Naive B cell (primary cell): ENCODE measurements around the gene SLX1A. TPM values are rescaled to one million over a fixed set of nuclear protein-coding genes. Genes with fewer than 3 reads are reported as not detected.
"Not testable (repeated sequence)": the region's sequence is repeated elsewhere in the genome, so short reads cannot be mapped to it uniquely, and the experiment has no call there.

Source experiments
- ATAC-seq, 2 donors: fragments of 150-1000 bp; cut with Tn5 transposase; 2 replicates each; pipeline ENCODE4 v1.10.0; 2021; ENCODE audit warnings: low read depth in 2 of 2, mild to moderate bottlenecking in 2 of 2, moderate library complexity in 2 of 2
- DNase-seq: peaks from one replicate; pipeline ENCODE4 v3.0.0; 2022
- H3K27ac Mint-ChIP-seq, 6 donors: one replicate each; pipeline ENCODE4 v1.8.0; 2020 to 2022; ENCODE audit warnings: mild to moderate bottlenecking in 6 of 6, mixed read lengths in 6 of 6, moderate library complexity in 5 of 6, inconsistent platforms in 2 of 6
- H3K27me3 Mint-ChIP-seq, 3 donors: one replicate each; pipeline ENCODE4 v1.8.0; 2021 to 2022; ENCODE audit warnings: mixed read lengths in 3 of 3, mild to moderate bottlenecking in 1 of 3
- H3K36me3 Mint-ChIP-seq, 2 donors: one replicate each; pipeline ENCODE4 v1.8.0; 2020 to 2022; ENCODE audit warnings: mixed read lengths in 2 of 2, inconsistent platforms in 1 of 2, mild to moderate bottlenecking in 1 of 2
- H3K4me1 Mint-ChIP-seq, 3 donors: one replicate each; pipeline ENCODE4 v1.8.0; 2020 to 2022; ENCODE audit warnings: mixed read lengths in 3 of 3, inconsistent platforms in 1 of 3, mild to moderate bottlenecking in 1 of 3, moderate library complexity in 1 of 3
- H3K4me3 Mint-ChIP-seq, 8 donors: one replicate each; pipeline ENCODE4 v1.8.0; 2020 to 2022; ENCODE audit warnings: mild to moderate bottlenecking in 8 of 8, mixed read lengths in 8 of 8, moderate library complexity in 8 of 8, inconsistent platforms in 2 of 8
- H3K9me3 Mint-ChIP-seq, 7 donors: one replicate each; pipeline ENCODE4 v1.8.0; 2020 to 2022; ENCODE audit warnings: mixed read lengths in 7 of 7, mild to moderate bottlenecking in 5 of 7, inconsistent platforms in 2 of 7, moderate library complexity in 1 of 7
- polyA plus RNA-seq, 6 donors: library from polyadenylated mRNA; unstranded; fragments of 300-500 nt; fragmentation: Illumina TruSeq; gene quantifications; one replicate each; pipeline ENCODE4 v1.2.3, GENCODE V29; 2021; ENCODE audit warnings: low read depth in 6 of 6

SLX1A gene
- polyA plus RNA-seq, 6 donors from 2014 or later: 52.4 to 71.2 (median 65.2) TPM

- not testable (repeated sequence) for H3K36me3 Mint-ChIP-seq, H3K4me3 Mint-ChIP-seq, ATAC-seq, H3K27me3 Mint-ChIP-seq, DNase-seq, H3K9me3 Mint-ChIP-seq, H3K27ac Mint-ChIP-seq
- peaks cover 25 to 36% (median 29%) of the 10 kb centered on the region in 3 donors for H3K4me1 Mint-ChIP-seq
Observed at GRCh38 chr16:30169416-30169815, 24.3 kb upstream of the SLX1A start.

DNA sequence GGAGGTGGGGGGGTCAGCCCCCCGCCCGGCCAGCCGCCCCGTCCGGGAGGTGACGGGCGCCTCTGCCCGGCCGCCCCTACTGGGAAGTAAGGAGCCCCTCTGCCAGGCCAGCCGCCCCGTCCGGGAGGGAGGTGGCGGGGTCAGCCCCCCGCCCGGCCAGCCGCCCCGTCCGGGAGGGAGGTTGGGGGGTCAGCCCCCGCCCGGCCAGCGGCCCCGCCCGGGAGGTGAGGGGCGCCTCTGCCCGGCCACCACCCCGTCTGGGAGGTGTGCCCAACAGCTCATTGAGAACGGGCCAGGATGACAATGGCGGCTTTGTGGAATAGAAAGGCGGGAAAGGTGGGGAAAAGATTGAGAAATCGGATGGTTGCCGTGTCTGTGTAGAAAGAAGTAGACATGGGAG, 23.5 kb upstream of the SLX1A start:
- not testable (repeated sequence) for H3K27me3 Mint-ChIP-seq, DNase-seq, H3K9me3 Mint-ChIP-seq, ATAC-seq, H3K4me3 Mint-ChIP-seq, H3K36me3 Mint-ChIP-seq, H3K27ac Mint-ChIP-seq
- peaks cover 20 to 29% (median 23%) of the 10 kb centered on the region in 3 donors for H3K4me1 Mint-ChIP-seq

DNA sequence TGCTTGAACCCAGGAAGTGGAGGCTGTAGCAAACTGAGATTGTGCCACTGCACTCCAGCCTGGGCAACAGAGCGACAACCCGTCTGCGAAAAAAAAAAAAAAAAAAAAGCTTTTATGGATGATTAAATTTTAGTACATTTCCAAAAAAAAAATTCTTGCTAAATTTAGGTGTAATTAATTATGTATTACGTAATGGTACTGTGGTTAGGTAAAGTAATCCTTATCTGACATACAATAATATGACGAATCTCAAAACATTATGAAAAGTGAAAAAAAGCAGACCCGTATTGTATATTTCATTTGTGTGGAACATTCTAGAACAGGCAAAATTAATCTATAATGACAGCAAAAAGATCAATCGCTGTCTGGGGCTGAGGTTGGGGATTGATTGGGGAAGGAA, 20.6 kb upstream of the SLX1A start:
- Mint-ChIP-seq H3K27ac (peak overlapping the region in 2 of 6 donors; percentile 27 to 37), H3K27me3 (no peaks in the 10 kb centered on the region), H3K9me3 (no peaks in the 10 kb centered on the region), H3K36me3 (no peaks in the 10 kb centered on the region), H3K4me3 (no peak overlapping the region), H3K4me1 (peaks cover 0 to 6% (median 0%) of the 10 kb centered on the region in 3 donors)
- no peak for ATAC-seq
- DNase-seq: no peak

DNA sequence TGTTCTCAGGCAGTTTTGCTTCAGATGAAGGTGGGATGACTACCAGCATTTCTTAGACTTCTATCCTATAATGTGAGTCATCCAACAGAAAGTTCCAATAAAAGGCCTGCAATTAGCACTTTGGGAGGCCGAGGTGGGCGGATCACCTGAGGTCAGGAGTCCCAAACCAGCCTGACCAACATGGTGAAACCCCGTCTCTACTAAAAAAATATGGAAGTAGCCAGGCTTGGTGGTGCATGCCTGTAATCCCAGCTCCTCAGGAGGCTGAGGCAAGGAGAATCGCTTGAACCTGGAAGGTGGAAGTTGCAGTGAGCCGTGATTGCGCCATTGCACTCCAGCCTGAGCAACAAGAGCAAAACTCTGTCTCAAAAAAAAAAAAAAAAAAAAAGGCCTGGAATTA, 16.8 kb upstream of the SLX1A start:
- H3K4me1 Mint-ChIP-seq, ATAC-seq, H3K9me3 Mint-ChIP-seq, DNase-seq, H3K27ac Mint-ChIP-seq, H3K27me3 Mint-ChIP-seq, H3K36me3 Mint-ChIP-seq: not testable (repeated sequence)
- H3K4me3 Mint-ChIP-seq: peak overlapping the region in 1 of 8 donors; percentile 5

DNA sequence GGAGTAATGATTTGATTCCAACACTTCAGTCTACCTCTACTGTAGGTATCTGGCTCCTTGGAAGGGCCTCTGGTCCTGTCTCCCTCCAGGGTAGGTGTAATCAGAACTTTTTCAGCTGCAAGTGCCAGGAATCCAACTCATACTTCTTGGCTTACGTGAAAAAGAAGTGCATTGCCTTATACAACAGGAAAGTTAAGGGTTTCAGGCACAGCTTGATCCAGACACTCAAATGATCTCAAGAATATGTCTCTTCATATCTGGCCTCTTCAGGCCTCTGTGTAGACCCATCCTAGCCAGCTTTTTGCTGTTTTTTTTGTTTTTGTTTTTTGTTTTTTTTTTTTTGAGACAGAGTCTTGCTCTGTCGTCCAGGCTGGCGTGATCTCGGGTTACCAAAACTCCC, 14.5 kb upstream of the SLX1A start:
- peaks cover 0 to 2% of the 10 kb centered on the region in 2 donors for H3K36me3 Mint-ChIP-seq
- H3K27me3 Mint-ChIP-seq: no peaks in the 10 kb centered on the region
- DNase-seq (no peak), ATAC-seq (no peak)
- no peaks in the 10 kb centered on the region for H3K9me3 Mint-ChIP-seq
- peak overlapping the region in 1 of 8 donors; percentile 18 for H3K4me3 Mint-ChIP-seq
- no peak overlapping the region for H3K27ac Mint-ChIP-seq
- H3K4me1 Mint-ChIP-seq: peaks cover 6 to 14% (median 11%) of the 10 kb centered on the region in 3 donors

- Mint-ChIP-seq H3K27ac (peak overlapping the region in 1 of 6 donors; percentile 74), H3K27me3 (no peaks in the 10 kb centered on the region), H3K36me3 (peaks cover 0 to 9% of the 10 kb centered on the region in 2 donors), H3K4me1 (peaks cover 12 to 18% (median 18%) of the 10 kb centered on the region in 3 donors), H3K4me3 (no peak overlapping the region), H3K9me3 (no peaks in the 10 kb centered on the region)
- ATAC-seq: no peak
- DNase-seq: no peak
Observed at GRCh38 chr16:30179931-30180330, 13.7 kb upstream of the SLX1A start.

DNA sequence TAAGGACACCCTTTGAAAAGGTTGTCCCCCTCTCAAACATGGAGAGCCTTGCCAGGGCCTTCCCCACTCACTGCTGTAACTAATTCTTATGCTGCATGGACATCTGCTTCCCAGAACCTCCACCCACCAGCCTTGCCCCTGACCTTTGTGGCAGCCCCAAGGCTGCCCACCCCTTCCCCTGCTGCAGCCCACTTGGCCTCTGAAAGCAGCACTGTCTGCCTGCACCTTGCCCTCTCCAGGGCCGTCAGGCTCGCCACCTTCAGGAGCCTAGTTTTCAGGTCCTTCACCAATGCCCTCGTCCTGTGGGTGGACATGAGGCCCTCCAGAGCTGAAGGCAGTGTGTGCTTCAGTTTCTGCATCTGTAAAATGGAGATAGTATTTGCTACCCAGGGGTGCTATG, 12.9 kb upstream of the SLX1A start:
- peak overlapping the region in 2 of 6 donors; percentile 26 to 78 for H3K27ac Mint-ChIP-seq
- peaks cover 15 to 26% (median 19%) of the 10 kb centered on the region in 3 donors for H3K4me1 Mint-ChIP-seq

GRCh38 chr16:30183233-30184095, 10.2 kb upstream of the SLX1A start, which contains the start of gene CORO1A:
TSS of gene CORO1A (plus strand) at chr16:30183602. CDS start at chr16:30185210, 1,608 bp downstream.
- DNase-seq (peak; percentile 83), ATAC-seq (peak; percentile 61 to 62)
- Mint-ChIP-seq H3K27me3 (no peaks in the 10 kb centered on the region), H3K36me3 (peaks cover 0 to 18% of the 10 kb centered on the region in 2 donors), H3K9me3 (no peaks in the 10 kb centered on the region), H3K4me3 (peak within 1 kb of the TSS; percentile 88 to 100 (median 99)), H3K4me1 (peaks cover 31 to 44% (median 35%) of the 10 kb centered on the region in 3 donors), H3K27ac (peak within 1 kb of the TSS; percentile 86 to 98 (median 94))

More for the DNA sequence above, 12.9 kb upstream of the SLX1A start:
- H3K9me3 Mint-ChIP-seq: no peaks in the 10 kb centered on the region
- H3K4me3 Mint-ChIP-seq: peak overlapping the region in 2 of 8 donors; percentile 68 to 70
- H3K36me3 Mint-ChIP-seq: peaks cover 0 to 11% of the 10 kb centered on the region in 2 donors
- DNase-seq (no peak), ATAC-seq (no peak)
- H3K27me3 Mint-ChIP-seq: no peaks in the 10 kb centered on the region

GRCh38 chr16:30184096-30184890, 9.4 kb upstream of the SLX1A start:
- H3K27ac Mint-ChIP-seq: peak overlapping the region; percentile 90 to 99 (median 94)
- no peaks in the 10 kb centered on the region for H3K27me3 Mint-ChIP-seq
- peak; percentile 76 to 77 for ATAC-seq
- peaks cover 31 to 44% (median 35%) of the 10 kb centered on the region in 3 donors for H3K4me1 Mint-ChIP-seq
- no peaks in the 10 kb centered on the region for H3K9me3 Mint-ChIP-seq
- DNase-seq: peak; percentile 93
- H3K36me3 Mint-ChIP-seq: peaks cover 0 to 18% of the 10 kb centered on the region in 2 donors
- peak overlapping the region; percentile 88 to 100 (median 99) for H3K4me3 Mint-ChIP-seq

- Mint-ChIP-seq H3K36me3 (peaks cover 0 to 18% of the 10 kb centered on the region in 2 donors), H3K27ac (peak overlapping the region; percentile 90 to 99 (median 94)), H3K4me1 (peaks cover 31 to 44% (median 35%) of the 10 kb centered on the region in 3 donors), H3K27me3 (no peaks in the 10 kb centered on the region), H3K9me3 (no peaks in the 10 kb centered on the region), H3K4me3 (peak overlapping the region; percentile 88 to 100 (median 99))
- DNase-seq (no peak), ATAC-seq (no peak)
Observed at GRCh38 chr16:30184891-30185682, 8.6 kb upstream of the SLX1A start.

- peaks cover 29 to 44% (median 34%) of the 10 kb centered on the region in 3 donors for H3K4me1 Mint-ChIP-seq
- peak overlapping the region; percentile 82 to 99 (median 94) for H3K27ac Mint-ChIP-seq
- ATAC-seq (peak; percentile 43 to 53), DNase-seq (peak; percentile 82)
- H3K27me3 Mint-ChIP-seq: no peaks in the 10 kb centered on the region
- peak overlapping the region; percentile 88 to 100 (median 99) for H3K4me3 Mint-ChIP-seq
- no peaks in the 10 kb centered on the region for H3K9me3 Mint-ChIP-seq
- peaks cover 0 to 18% of the 10 kb centered on the region in 2 donors for H3K36me3 Mint-ChIP-seq
Observed at GRCh38 chr16:30185683-30186421, 7.8 kb upstream of the SLX1A start.

DNA sequence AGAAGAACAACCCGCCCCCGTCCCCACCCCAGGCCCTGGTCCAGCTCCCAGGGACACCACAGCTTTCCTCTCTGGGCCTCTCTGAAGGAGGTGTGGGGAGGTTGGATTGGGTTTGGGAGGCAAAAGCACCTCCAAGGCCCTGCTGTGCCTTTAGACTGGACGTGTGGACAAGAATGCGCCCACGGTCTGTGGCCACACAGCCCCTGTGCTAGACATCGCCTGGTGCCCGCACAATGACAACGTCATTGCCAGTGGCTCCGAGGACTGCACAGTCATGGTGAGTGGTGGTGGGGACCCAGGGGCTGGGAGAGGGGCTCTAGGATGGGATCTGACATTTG, 7.3 kb upstream of the SLX1A start:
- H3K36me3 Mint-ChIP-seq: peaks cover 0 to 18% of the 10 kb centered on the region in 2 donors
- H3K4me1 Mint-ChIP-seq: peaks cover 28 to 44% (median 32%) of the 10 kb centered on the region in 3 donors
- DNase-seq: no peak

More for the DNA sequence above, 7.3 kb upstream of the SLX1A start:
- peak overlapping the region in 3 of 6 donors; percentile 84 to 95 (median 92) for H3K27ac Mint-ChIP-seq
- H3K9me3 Mint-ChIP-seq: no peaks in the 10 kb centered on the region
- peak overlapping the region; percentile 88 to 100 (median 99) for H3K4me3 Mint-ChIP-seq
- no peak for ATAC-seq
- no peaks in the 10 kb centered on the region for H3K27me3 Mint-ChIP-seq
